Ascending aorta (tissue), 2 donors: Measurements from ENCODE around the gene HS3ST4. TPM values are rescaled to one million over a fixed set of nuclear protein-coding genes. Genes with fewer than 3 reads are reported as not detected.

Experiments used
- DNase-seq, 2 donors: peaks; one replicate each; pipeline ENCODE4 v3.0.0-alpha.2; 2019; ENCODE audit warnings: low spot score in 2 of 2
- H3K27ac ChIP-seq, 2 donors: fragments of 200-600 bp; sonication (generic); one replicate each; pipeline ENCODE4 v1.5.1; 2016 to 2017; ENCODE audit warnings: mild to moderate bottlenecking in 1 of 2
- H3K27me3 ChIP-seq: fragments of 200-600 bp; sonication (generic); one replicate; pipeline ENCODE4 v1.5.1; 2017
- H3K36me3 ChIP-seq, 2 donors: fragments of 200-600 bp; sonication (generic); one replicate each; pipeline ENCODE4 v1.5.1; 2016
- H3K4me1 ChIP-seq, 2 donors: fragments of 200-600 bp; sonication (generic); one replicate each; pipeline ENCODE4 v1.5.1; 2016 to 2017; ENCODE audit warnings: mild to moderate bottlenecking in 1 of 2
- H3K4me3 ChIP-seq, 2 donors: fragments of 200-600 bp; sonication (generic); one replicate each; pipeline ENCODE4 v1.5.1; 2016 to 2017; ENCODE audit warnings: mild to moderate bottlenecking in 1 of 2
- H3K9me3 ChIP-seq, 2 donors: fragments of 200-600 bp; sonication (generic); one replicate each; pipeline ENCODE4 v1.5.1; 2016
- CTCF ChIP-seq, 3 experiments: fragments of 200-600 bp in 2 of 3; fragments of 450-650 bp in 1 of 3; sonication (generic) in 2 of 3; IDR thresholded peaks; one replicate each; pipeline ENCODE4 v1.5.1; 2016 to 2019; ENCODE audit warnings: antibody characterized with exemption in 3 of 3, mild to moderate bottlenecking in 1 of 3, moderate library complexity in 1 of 3
- intact Hi-C: fragments of 100-400 bp; cut with DNase I; formaldehyde crosslinking; loops from one replicate; pipeline ENCODE4 v1.15.1; 2023
- total RNA-seq: library from RNA; depleted of rRNA; stranded (reverse); fragments of >200 nt; gene quantifications from one replicate; pipeline ENCODE4 v1.1.0, GENCODE V29; 2016

Gene HS3ST4
- total RNA-seq, 1 donor from 2014 or later, result not detected

DNA sequence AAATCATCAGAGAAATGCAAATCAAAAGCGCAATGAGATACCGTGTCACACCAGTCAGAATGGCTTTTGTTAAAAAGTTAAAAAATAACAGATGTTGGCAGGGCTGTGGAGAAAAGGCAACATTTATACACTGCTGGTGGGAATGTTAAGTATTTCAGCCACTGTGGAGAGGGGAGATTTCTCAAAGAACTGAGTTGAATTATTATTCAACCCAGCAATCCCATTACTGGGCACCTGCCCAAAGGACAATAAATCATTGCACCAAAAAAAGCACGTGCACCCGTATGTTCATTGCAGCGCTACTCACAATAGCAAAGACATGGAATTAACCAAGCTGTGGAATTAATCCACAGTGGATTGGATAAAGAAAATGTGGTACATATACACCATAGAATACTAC, 204.7 kb downstream of the HS3ST4 start:
- no peak for TF ChIP-seq CTCF (IDR thresholded peaks at IDR 0.05)
- intact Hi-C loops, result no loop called here
- DNase-seq, result no peak

DNA sequence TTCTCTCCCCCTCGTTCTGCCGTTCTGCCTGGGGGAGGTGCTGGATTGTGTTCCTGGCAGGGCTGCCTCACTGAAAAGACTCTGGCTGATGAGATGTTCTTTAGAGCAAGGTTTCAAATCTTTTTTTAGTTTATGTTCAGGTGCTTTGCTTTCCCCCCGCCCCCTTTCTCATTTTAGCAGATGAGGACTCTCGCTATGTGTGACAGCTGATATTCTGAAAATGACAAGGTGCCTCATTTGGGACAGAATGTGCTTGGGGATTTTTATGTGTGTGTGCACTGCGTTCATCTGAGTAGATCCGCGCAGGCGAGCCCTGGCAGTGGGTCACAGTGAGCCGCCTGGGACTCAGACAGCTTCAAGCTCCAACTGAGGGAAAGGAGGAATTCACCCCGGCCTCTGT, 205.9 kb downstream of the HS3ST4 start:
- no peak for DNase-seq
- no peaks in the 10 kb centered on the region for H3K27me3 ChIP-seq
- no peak overlapping the region for H3K4me3 ChIP-seq
- no peak overlapping the region for H3K27ac ChIP-seq
- no peaks in the 10 kb centered on the region for H3K4me1 ChIP-seq
- H3K9me3 ChIP-seq, result no peaks in the 10 kb centered on the region
- intact Hi-C loops, result no loop called here
- H3K36me3 ChIP-seq, result no peaks in the 10 kb centered on the region
- no peak for TF ChIP-seq CTCF (IDR thresholded peaks at IDR 0.05)

More for the DNA sequence above, 204.7 kb downstream of the HS3ST4 start:
- Histone ChIP-seq H3K27ac (no peak overlapping the region), H3K4me1 (no peaks in the 10 kb centered on the region), H3K4me3 (no peak overlapping the region), H3K36me3 (no peaks in the 10 kb centered on the region), H3K9me3 (no peaks in the 10 kb centered on the region), H3K27me3 (no peaks in the 10 kb centered on the region)

DNA sequence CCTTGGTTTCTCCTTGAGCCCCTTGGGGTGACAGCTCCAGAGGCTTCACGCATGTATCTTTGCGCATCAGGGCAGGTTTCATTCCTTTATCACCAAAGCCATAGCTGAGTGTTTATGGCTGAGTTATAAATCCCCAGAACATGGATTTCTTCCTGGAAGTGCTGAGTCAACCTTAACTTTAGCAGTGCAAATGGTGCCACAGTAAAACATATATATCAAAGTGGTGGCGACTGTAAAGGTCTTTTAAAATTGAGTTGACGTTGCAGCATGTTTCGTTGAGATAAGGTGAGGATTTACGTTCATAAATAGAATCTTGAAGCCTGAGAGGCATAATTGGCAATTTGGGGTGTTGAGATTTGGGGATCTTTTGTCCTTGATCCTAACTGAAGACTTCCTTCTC, 214.1 kb downstream of the HS3ST4 start:
- DNase-seq, result no peak
- H3K4me1 ChIP-seq, result no peaks in the 10 kb centered on the region
- H3K27me3 ChIP-seq, result no peaks in the 10 kb centered on the region
- no peak for TF ChIP-seq CTCF (IDR thresholded peaks at IDR 0.05)
- no peaks in the 10 kb centered on the region for H3K36me3 ChIP-seq
- intact Hi-C loops, result no loop called here
- H3K27ac ChIP-seq, result no peak overlapping the region
- no peaks in the 10 kb centered on the region for H3K9me3 ChIP-seq
- no peak overlapping the region for H3K4me3 ChIP-seq

- Histone ChIP-seq H3K4me3 (no peak overlapping the region), H3K27me3 (no peaks in the 10 kb centered on the region), H3K9me3 (no peaks in the 10 kb centered on the region), H3K36me3 (no peaks in the 10 kb centered on the region), H3K4me1 (no peaks in the 10 kb centered on the region), H3K27ac (no peak overlapping the region)
- TF ChIP-seq CTCF (IDR thresholded peaks at IDR 0.05), result no peak
- DNase-seq, result no peak
- intact Hi-C loops, result no loop called here
Observed at GRCh38 chr16:25910971-25911370, 219.2 kb downstream of the HS3ST4 start.

DNA sequence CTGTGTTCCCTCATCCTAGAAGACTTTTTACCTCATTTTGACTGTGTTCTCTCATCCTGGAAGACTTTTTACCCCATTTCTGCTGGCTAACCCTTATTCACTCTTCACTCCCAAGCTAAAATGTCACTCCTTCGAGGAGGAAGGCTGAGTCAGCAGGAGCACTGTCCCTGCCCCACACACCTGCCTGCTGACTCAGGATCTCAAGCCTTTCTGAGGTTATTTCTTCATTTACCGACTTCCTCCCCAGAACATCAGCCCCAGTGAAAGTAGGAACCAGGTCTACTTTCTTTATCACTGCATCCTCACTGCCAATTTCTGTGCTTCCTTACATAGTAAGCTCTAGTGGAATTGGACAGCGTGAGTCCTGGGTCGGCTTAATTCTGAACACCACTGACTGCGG, 220.6 kb downstream of the HS3ST4 start:
- H3K36me3 ChIP-seq, result no peaks in the 10 kb centered on the region
- intact Hi-C loops, result no loop called here
- no peaks in the 10 kb centered on the region for H3K27me3 ChIP-seq
- no peaks in the 10 kb centered on the region for H3K9me3 ChIP-seq
- H3K27ac ChIP-seq, result no peak overlapping the region
- TF ChIP-seq CTCF (IDR thresholded peaks at IDR 0.05), result no peak
- DNase-seq, result no peak
- H3K4me3 ChIP-seq, result no peak overlapping the region
- H3K4me1 ChIP-seq, result no peaks in the 10 kb centered on the region

- H3K4me3 ChIP-seq, result no peak overlapping the region
- no peak overlapping the region for H3K27ac ChIP-seq
- intact Hi-C loops, result no loop called here
- H3K9me3 ChIP-seq, result no peaks in the 10 kb centered on the region
- no peaks in the 10 kb centered on the region for H3K27me3 ChIP-seq
- DNase-seq, result no peak
- TF ChIP-seq CTCF (IDR thresholded peaks at IDR 0.05), result no peak
- no peaks in the 10 kb centered on the region for H3K36me3 ChIP-seq
- H3K4me1 ChIP-seq, result no peaks in the 10 kb centered on the region
Observed at GRCh38 chr16:25914357-25914962, 222.7 kb downstream of the HS3ST4 start.
